OCI-LY1 (cell line): ENCODE data around the gene ARHGEF17.

ENCODE experiments used
- H2AFZ ChIP-seq: fragments of 200-600 bp; sonication (generic), shearing (Covaris generic); 2 replicates; pipeline ENCODE4 v1.6.0; 2014; ENCODE audit warnings: antibody characterized with exemption, mild to moderate bottlenecking, low read length
- H3F3A ChIP-seq: fragments of 200-600 bp; sonication (generic), shearing (Covaris generic); 2 replicates; pipeline ENCODE4 v1.6.0; 2014; ENCODE audit warnings: mild to moderate bottlenecking, antibody characterized with exemption, low read length, moderate library complexity; ENCODE audit not compliant: insufficient read depth
- H3K27ac ChIP-seq: fragments of 200-600 bp; sonication (generic); 2 replicates; pipeline ENCODE4 v1.5.1; 2014; ENCODE audit warnings: low read length, mixed run types, mild to moderate bottlenecking, low read depth; ENCODE audit not compliant: poor library complexity, severe bottlenecking
- H3K27me3 ChIP-seq: fragments of 200-600 bp; sonication (generic); 2 replicates; pipeline ENCODE4 v1.6.0; 2014; ENCODE audit warnings: antibody characterized with exemption, mild to moderate bottlenecking, low read length, moderate library complexity; ENCODE audit not compliant: insufficient read depth
- H3K36me3 ChIP-seq: fragments of 200-600 bp; sonication (generic); 2 replicates; pipeline ENCODE4 v1.6.1; 2014; ENCODE audit warnings: mild to moderate bottlenecking, antibody characterized with exemption, low read length, moderate library complexity, mixed read lengths; ENCODE audit not compliant: insufficient read depth
- H3K4me1 ChIP-seq: fragments of 200-600 bp; sonication (generic); 2 replicates; pipeline ENCODE4 v1.5.1; 2014; ENCODE audit warnings: mild to moderate bottlenecking, low read length, moderate library complexity; ENCODE audit not compliant: insufficient read depth, severe bottlenecking
- H3K4me2 ChIP-seq: fragments of 200-600 bp; sonication (generic), shearing (Covaris generic); 2 replicates; pipeline ENCODE4 v1.6.1; 2014; ENCODE audit warnings: low read length
- H3K4me3 ChIP-seq: fragments of 200-600 bp; sonication (generic); 2 replicates; pipeline ENCODE4 v1.5.1; 2014; ENCODE audit warnings: low read length, low read depth, mild to moderate bottlenecking, mixed read lengths; ENCODE audit not compliant: poor library complexity, severe bottlenecking
- H3K79me2 ChIP-seq: fragments of 200-600 bp; shearing (Covaris generic); 2 replicates; pipeline ENCODE4 v1.6.1; 2016; ENCODE audit warnings: mixed run types, low read length, mixed read lengths; ENCODE audit not compliant: insufficient read depth
- H3K9ac ChIP-seq: fragments of 200-600 bp; sonication (generic), shearing (Covaris generic); 2 replicates; pipeline ENCODE4 v1.6.1; 2014; ENCODE audit warnings: mild to moderate bottlenecking, low read length, mixed read lengths
- H3K9me2 ChIP-seq: fragments of 200-600 bp; sonication (generic), shearing (Covaris generic); 2 replicates; pipeline ENCODE4 v1.6.1; 2014; ENCODE audit warnings: low read depth, mild to moderate bottlenecking, low read length, mixed read lengths
- H3K9me3 ChIP-seq: fragments of 200-600 bp; shearing (Covaris generic); 2 replicates; pipeline ENCODE4 v1.6.1; 2014; ENCODE audit warnings: low read length, mixed read lengths
- H4K20me1 ChIP-seq: fragments of 200-600 bp; sonication (generic), shearing (Covaris generic); 2 replicates; pipeline ENCODE4 v1.6.0; 2016; ENCODE audit warnings: mild to moderate bottlenecking, low read length; ENCODE audit not compliant: insufficient read depth
- EZH2 ChIP-seq: fragments of 200-600 bp; sonication (generic), shearing (Covaris generic); IDR thresholded peaks from 2 replicates; pipeline ENCODE4 v1.8.0; 2017; ENCODE audit warnings: borderline replicate concordance, mixed run types, mild to moderate bottlenecking, antibody characterized with exemption, low read length, moderate library complexity, mixed read lengths
- TF ChIP-seq, protein P1 (sequence below): fragments of 200-600 bp; sonication (generic), shearing (Covaris generic); IDR thresholded peaks from 2 replicates; pipeline ENCODE4 v1.5.1; 2017; ENCODE audit warnings: mild to moderate bottlenecking, antibody characterized with exemption, low read length, moderate library complexity, mixed read lengths

The ARHGEF17 gene

DNA sequence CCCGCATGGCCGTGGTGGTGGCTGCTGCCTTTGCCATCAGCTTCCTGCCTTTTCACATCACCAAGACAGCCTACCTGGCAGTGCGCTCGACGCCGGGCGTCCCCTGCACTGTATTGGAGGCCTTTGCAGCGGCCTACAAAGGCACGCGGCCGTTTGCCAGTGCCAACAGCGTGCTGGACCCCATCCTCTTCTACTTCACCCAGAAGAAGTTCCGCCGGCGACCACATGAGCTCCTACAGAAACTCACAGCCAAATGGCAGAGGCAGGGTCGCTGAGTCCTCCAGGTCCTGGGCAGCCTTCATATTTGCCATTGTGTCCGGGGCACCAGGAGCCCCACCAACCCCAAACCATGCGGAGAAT lies 10.9 kb upstream of the ARHGEF17 start:
- H3K27ac ChIP-seq = no peak overlapping the region
- no peaks in the 10 kb centered on the region for H3K79me2 ChIP-seq
- no peak overlapping the region for H3K9ac ChIP-seq
- H3K4me2 ChIP-seq = no peak overlapping the region
- no peak overlapping the region for H2AFZ ChIP-seq
- no peaks in the 10 kb centered on the region for H3F3A ChIP-seq
- H3K4me1 ChIP-seq = no peaks in the 10 kb centered on the region
- H3K27me3 ChIP-seq = 0 out of 2 replicates have a peak, but pooled peaks cover 4% of the 10 kb centered on the region
- TF ChIP-seq, protein P1, sequence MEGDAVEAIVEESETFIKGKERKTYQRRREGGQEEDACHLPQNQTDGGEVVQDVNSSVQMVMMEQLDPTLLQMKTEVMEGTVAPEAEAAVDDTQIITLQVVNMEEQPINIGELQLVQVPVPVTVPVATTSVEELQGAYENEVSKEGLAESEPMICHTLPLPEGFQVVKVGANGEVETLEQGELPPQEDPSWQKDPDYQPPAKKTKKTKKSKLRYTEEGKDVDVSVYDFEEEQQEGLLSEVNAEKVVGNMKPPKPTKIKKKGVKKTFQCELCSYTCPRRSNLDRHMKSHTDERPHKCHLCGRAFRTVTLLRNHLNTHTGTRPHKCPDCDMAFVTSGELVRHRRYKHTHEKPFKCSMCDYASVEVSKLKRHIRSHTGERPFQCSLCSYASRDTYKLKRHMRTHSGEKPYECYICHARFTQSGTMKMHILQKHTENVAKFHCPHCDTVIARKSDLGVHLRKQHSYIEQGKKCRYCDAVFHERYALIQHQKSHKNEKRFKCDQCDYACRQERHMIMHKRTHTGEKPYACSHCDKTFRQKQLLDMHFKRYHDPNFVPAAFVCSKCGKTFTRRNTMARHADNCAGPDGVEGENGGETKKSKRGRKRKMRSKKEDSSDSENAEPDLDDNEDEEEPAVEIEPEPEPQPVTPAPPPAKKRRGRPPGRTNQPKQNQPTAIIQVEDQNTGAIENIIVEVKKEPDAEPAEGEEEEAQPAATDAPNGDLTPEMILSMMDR = no peak
- no peak for TF ChIP-seq EZH2
- no peaks in the 10 kb centered on the region for H4K20me1 ChIP-seq
- no peak overlapping the region for H3K4me3 ChIP-seq
- no peaks in the 10 kb centered on the region for H3K36me3 ChIP-seq
- H3K9me2 ChIP-seq = no peaks in the 10 kb centered on the region
- H3K9me3 ChIP-seq = no peaks in the 10 kb centered on the region

DNA sequence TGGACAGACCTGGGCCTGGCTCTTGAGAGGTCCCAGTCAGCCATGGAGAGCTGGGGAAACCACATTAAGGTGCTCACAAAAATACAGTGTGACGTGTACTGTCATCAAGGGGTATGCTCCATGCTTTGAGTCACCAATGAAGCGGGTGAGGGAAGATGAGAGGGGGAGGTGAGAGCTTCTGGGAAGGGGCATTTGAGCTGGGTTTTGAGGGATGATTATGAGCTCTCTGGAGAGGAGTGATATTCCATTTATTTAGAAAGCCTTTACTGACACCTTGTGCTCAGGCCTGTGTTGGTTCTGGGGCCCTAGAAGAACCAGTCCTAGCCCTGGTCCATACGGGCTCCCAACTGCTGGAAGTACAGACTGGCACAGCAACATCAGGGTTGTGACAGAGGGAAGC lies 10.4 kb upstream of the ARHGEF17 start:
- H3K27me3 ChIP-seq = 0 out of 2 replicates have a peak, but pooled peaks cover 4% of the 10 kb centered on the region
- H3K4me1 ChIP-seq = no peaks in the 10 kb centered on the region
- no peaks in the 10 kb centered on the region for H3K36me3 ChIP-seq
- H3K27ac ChIP-seq = no peak overlapping the region
- no peak overlapping the region for H3K4me2 ChIP-seq
- no peak for TF ChIP-seq EZH2
- TF ChIP-seq, protein P1 = no peak
- no peaks in the 10 kb centered on the region for H4K20me1 ChIP-seq
- no peaks in the 10 kb centered on the region for H3K9me2 ChIP-seq
- no peaks in the 10 kb centered on the region for H3F3A ChIP-seq
- no peak overlapping the region for H3K9ac ChIP-seq
- H3K9me3 ChIP-seq = no peaks in the 10 kb centered on the region
- no peaks in the 10 kb centered on the region for H3K79me2 ChIP-seq
- H2AFZ ChIP-seq = no peak overlapping the region
- no peak overlapping the region for H3K4me3 ChIP-seq

DNA sequence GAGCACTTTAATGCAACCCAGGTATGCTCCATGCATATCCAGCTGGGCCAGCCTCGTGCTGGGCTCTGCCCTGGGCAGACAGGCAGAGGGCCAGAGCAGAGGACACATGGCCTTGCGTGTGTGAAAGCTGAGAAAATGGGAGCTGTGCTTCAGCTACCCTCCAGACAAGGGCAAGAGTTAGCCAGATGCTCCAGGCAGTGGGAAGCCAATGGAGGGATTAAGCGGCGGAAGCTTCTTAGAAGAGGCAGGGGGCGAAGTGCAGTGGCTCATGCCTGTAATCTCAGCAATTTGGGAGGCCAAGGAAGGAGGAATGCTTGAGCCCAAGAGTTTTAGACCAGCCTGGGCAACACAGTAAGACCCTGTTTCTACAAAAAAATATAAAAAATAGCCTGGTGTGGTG lies 9.8 kb upstream of the ARHGEF17 start:
- H3F3A ChIP-seq = no peaks in the 10 kb centered on the region
- no peaks in the 10 kb centered on the region for H4K20me1 ChIP-seq
- TF ChIP-seq, protein P1 = no peak
- TF ChIP-seq EZH2 = no peak
- no peak overlapping the region for H3K4me3 ChIP-seq
- no peaks in the 10 kb centered on the region for H3K36me3 ChIP-seq
- no peaks in the 10 kb centered on the region for H3K9me2 ChIP-seq
- H3K9me3 ChIP-seq = no peaks in the 10 kb centered on the region
- no peaks in the 10 kb centered on the region for H3K79me2 ChIP-seq
- H3K4me2 ChIP-seq = no peak overlapping the region
- no peak overlapping the region for H2AFZ ChIP-seq
- no peak overlapping the region for H3K27ac ChIP-seq
- no peak overlapping the region for H3K9ac ChIP-seq
- H3K27me3 ChIP-seq = 0 out of 2 replicates have a peak, but pooled peaks cover 4% of the 10 kb centered on the region
- no peaks in the 10 kb centered on the region for H3K4me1 ChIP-seq
